ENCODE measurements around the gene UVSSA. TPM values are rescaled to one million over a fixed set of nuclear protein-coding genes. Genes with fewer than 3 reads are reported as not detected.

Gene UVSSA
- total and polyA plus RNA-seq, 9 of the 15 experiments (the other 6 are each of a cell fraction or from before 2014, with no cell fraction given) = 0.21 to 14.6 (median 3.3) TPM

- no peaks in the 10 kb centered on the region for H3K9me1 ChIP-seq (ENCODE audit: control insufficient read depth, insufficient read depth, low read length)
- ChIA-PET CTCF (ENCODE audit: low intra/inter-chr PET ratio) (no interaction called here), POLR2A (interaction anchor here (0.6 kb wide), 1 partner anchor 537 kb away, joined by 3 read pairs; no protein-coding TSS in a partner anchor)
- in situ Hi-C loops (cut with MboI) (no loop called here), intact Hi-C loops (cut with micrococcal nuclease) (no loop called here)
- H3K27me3 ChIP-seq (ENCODE audit: control insufficient read depth in 2 of 2, insufficient read depth in 2 of 2, low read length in 2 of 2) = no peaks in the 10 kb centered on the region
- ATAC-seq (no peak), FAIRE-seq (no peak), DNase-seq (ENCODE audit: extremely low read depth in 1 of 4, low spot score in 3 of 4) (no peak)
- H3K4me1 ChIP-seq (replicated peaks in 1 of 2; ENCODE audit: control insufficient read depth in 2 of 2, insufficient read depth in 2 of 2, low read length in 2 of 2) = peaks cover 10 to 45% of the 10 kb centered on the region in 2 experiments
- 72% methylated on average over 12 of the region's 12 CpGs for WGBS (ENCODE audit: insufficient coverage, low coverage, missing lambda C conversion rate)
- H3K79me2 ChIP-seq (ENCODE audit: control insufficient read depth, insufficient read depth, low read length) = peaks cover 27% of the 10 kb centered on the region
- H2AFZ ChIP-seq (ENCODE audit: low read depth, low read length) = no peak overlapping the region
- peak overlapping the region in 1 of 2 experiments; percentile 79; a peak in 2 of 4 replicates for H3K9ac ChIP-seq (ENCODE audit: insufficient read depth in 1 of 2, low read depth in 2 of 2, low read length in 2 of 2)
- H3K4me2 ChIP-seq (ENCODE audit: insufficient read depth, low read length) = no peak overlapping the region
- H4K20me1 ChIP-seq (replicated peaks; ENCODE audit: control insufficient read depth, insufficient read depth, low read length) = no peaks in the 10 kb centered on the region
- no peaks in the 10 kb centered on the region for H3K9me3 ChIP-seq (replicated peaks; ENCODE audit: control insufficient read depth, insufficient read depth, low read depth, low read length)
- H3K4me3 ChIP-seq = no peak overlapping the region
- H3K27ac ChIP-seq (ENCODE audit: extremely low read depth, low read depth, low read length) = no peak overlapping the region
- H3K36me3 ChIP-seq (ENCODE audit: control insufficient read depth, insufficient read depth, low read length) = peaks cover 23% of the 10 kb centered on the region; the same call in 2 of the 3 replicates
- no TSS peak for BruUV-seq (replicated peaks)
- TF ChIP-seq NFE2L1 (tag; IDR thresholded peaks at IDR 0.05; ENCODE audit: borderline replicate concordance, low read depth) (no peak), PCBP1 (IDR thresholded peaks at IDR 0.05; ENCODE audit: low read depth, low read length, poor library complexity, severe bottlenecking) (no peak), ZFP91 (CRISPR knock-in tag; IDR thresholded peaks at IDR 0.05) (no peak), ZNF830 (CRISPR knock-in tag; IDR thresholded peaks at IDR 0.05) (no peak), ZNF77 (CRISPR knock-in tag; IDR thresholded peaks at IDR 0.05) (no peak), ADNP (tag; IDR thresholded peaks at IDR 0.05) (no peak), ZNF318 (IDR thresholded peaks at IDR 0.05; ENCODE audit: borderline replicate concordance in 1 of 2, low read depth in 1 of 2) (no peak), ZNF41 (CRISPR knock-in tag; conservative IDR thresholded peaks at IDR 0.05) (no peak), OTX1 (CRISPR knock-in tag; IDR thresholded peaks at IDR 0.05) (no peak), NR2F6 (CRISPR knock-in tag; IDR thresholded peaks at IDR 0.05) (no peak), ZBTB5 (IDR thresholded peaks at IDR 0.05) (no peak)
Measured at GRCh38 chr4:1344696-1345095, 2.3 kb upstream of the UVSSA start.

All from K562 (cell line).